Vagina (tissue), 2 donors: ENCODE measurements around the gene C11orf98. TPM values are rescaled to one million over a fixed set of nuclear protein-coding genes. Genes with fewer than 3 reads are reported as not detected.
"Not testable (repeated sequence)": the region's sequence is repeated elsewhere in the genome, so short reads cannot be mapped to it uniquely, and the experiment has no call there.

Experiments used
- DNase-seq, 2 donors: peaks; one replicate each; pipeline ENCODE4 v3.0.0-alpha.2; 2017; ENCODE audit errors: extremely low spot score in 2 of 2
- H3K27ac ChIP-seq: fragments of 200-600 bp; sonication (generic); one replicate; pipeline ENCODE4 v1.5.1; 2019
- H3K27me3 ChIP-seq: fragments of 200-600 bp; sonication (generic); one replicate; pipeline ENCODE4 v1.5.1; 2019
- H3K36me3 ChIP-seq, 2 donors: fragments of 200-600 bp; sonication (generic); one replicate each; pipeline ENCODE4 v1.5.1; 2017 to 2019
- H3K4me1 ChIP-seq: fragments of 200-600 bp; sonication (generic); one replicate; pipeline ENCODE4 v1.5.1; 2019
- H3K4me3 ChIP-seq, 2 donors: fragments of 200-600 bp; sonication (generic); 1 replicate in 1 of 2; 2 replicates in 1 of 2; pipeline ENCODE4 v1.5.1; 2016 to 2019
- H3K9me3 ChIP-seq: fragments of 200-600 bp; sonication (generic); one replicate; pipeline ENCODE4 v1.5.1; 2019
- CTCF ChIP-seq, 3 experiments: fragments of 450-650 bp in 2 of 3; fragments of 200-600 bp in 1 of 3; sonication (generic) in 1 of 3; IDR thresholded peaks; one replicate each; pipeline ENCODE4 v1.5.1; 2017 to 2019; ENCODE audit warnings: antibody characterized with exemption in 3 of 3, mild to moderate bottlenecking in 2 of 3, moderate library complexity in 2 of 3
- POLR2A ChIP-seq, 2 donors: fragments of 450-650 bp; IDR thresholded peaks; one replicate each; pipeline ENCODE4 v1.6.1; 2017; ENCODE audit warnings: antibody characterized with exemption in 2 of 2, mild to moderate bottlenecking in 2 of 2, moderate library complexity in 2 of 2
- POLR2AphosphoS5 ChIP-seq, 2 donors: sonication (generic); formaldehyde crosslinking; IDR thresholded peaks; one replicate each; pipeline ENCODE4 v1.9.0; 2017; ENCODE audit warnings: antibody characterized with exemption in 2 of 2, mild to moderate bottlenecking in 2 of 2, low read depth in 1 of 2; ENCODE audit not compliant: insufficient read depth in 1 of 2
- intact Hi-C: fragments of 100-400 bp; cut with DNase I; formaldehyde crosslinking; loops from one replicate; pipeline ENCODE4 v1.15.1; 2023
- small RNA-seq: library from RNA; depleted of rRNA; stranded (forward); fragments of <200 nt; gene quantifications from one replicate; pipeline ENCODE3, GENCODE V24; 2016
- total RNA-seq: library from RNA; depleted of rRNA; stranded (reverse); fragments of >200 nt; gene quantifications from one replicate; pipeline ENCODE4 v1.2.3, GENCODE V29; 2016

C11orf98 gene
- total RNA-seq, 1 donor from 2014 or later, result 44.2 TPM

GRCh38 chr11:62621027-62621566, 43.9 kb downstream of the C11orf98 start:
- no peak for DNase-seq
- peaks cover 18% of the 10 kb centered on the region for H3K4me1 ChIP-seq
- no peaks in the 10 kb centered on the region for H3K27me3 ChIP-seq
- H3K4me3 ChIP-seq, result peak overlapping the region; percentile 72 to 74
- no peaks in the 10 kb centered on the region for H3K9me3 ChIP-seq
- H3K36me3 ChIP-seq, result peaks cover 0 to 22% of the 10 kb centered on the region in 2 donors
- peak overlapping the region; percentile 82 for H3K27ac ChIP-seq
- TF ChIP-seq CTCF (IDR thresholded peaks at IDR 0.05) (no peak), POLR2AphosphoS5 (IDR thresholded peaks at IDR 0.05; ENCODE audit: insufficient read depth in 1 of 2, low read depth in 1 of 2) (no peak), POLR2A (IDR thresholded peaks at IDR 0.05) (no peak)
- intact Hi-C loops, result no loop called here

GRCh38 chr11:62616957-62617356, 48.1 kb downstream of the C11orf98 start:
- not testable (repeated sequence) for H3K27ac ChIP-seq, H3K27me3 ChIP-seq, DNase-seq, H3K4me3 ChIP-seq, H3K9me3 ChIP-seq
- Histone ChIP-seq H3K36me3 (peaks cover 0 to 20% of the 10 kb centered on the region in 2 donors), H3K4me1 (peaks cover 37% of the 10 kb centered on the region)
- intact Hi-C loops, result loop anchor here (10.0 kb wide), 1 partner anchor 1712 kb away; the partner anchor contains the start of gene PRPF19

DNA sequence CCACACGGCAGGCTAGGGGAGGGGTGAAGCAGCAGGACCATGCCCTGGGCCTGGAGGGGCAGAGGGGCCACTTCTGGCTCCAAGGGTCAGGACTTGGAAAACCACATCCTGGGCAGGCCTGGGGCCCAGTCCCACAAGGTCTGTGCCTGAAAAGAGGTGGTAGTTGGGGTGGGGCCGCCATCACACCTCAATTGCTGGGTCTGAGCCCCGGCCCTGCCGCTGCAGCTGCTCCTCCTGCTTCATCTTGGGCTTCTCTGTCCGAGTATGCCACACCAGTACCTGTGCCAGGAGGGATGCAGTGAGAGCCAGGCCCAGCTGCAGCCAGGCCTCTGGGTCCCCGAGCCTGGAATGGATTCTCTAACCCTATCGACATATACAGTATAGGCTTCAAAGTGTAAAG, 49.5 kb downstream of the C11orf98 start:
- intact Hi-C loops, result loop anchor here (10.0 kb wide), 1 partner anchor 1711 kb away; the partner anchor contains the start of gene PRPF19
- no peak overlapping the region for H3K4me3 ChIP-seq
- TF ChIP-seq POLR2A (IDR thresholded peaks at IDR 0.05) (no peak), POLR2AphosphoS5 (IDR thresholded peaks at IDR 0.05; ENCODE audit: insufficient read depth in 1 of 2, low read depth in 1 of 2) (no peak), CTCF (IDR thresholded peaks at IDR 0.05) (no peak)
- no peaks in the 10 kb centered on the region for H3K9me3 ChIP-seq
- H3K4me1 ChIP-seq, result peaks cover 40% of the 10 kb centered on the region
- DNase-seq, result no peak
- H3K36me3 ChIP-seq, result peaks cover 0 to 20% of the 10 kb centered on the region in 2 donors
- no peaks in the 10 kb centered on the region for H3K27me3 ChIP-seq
- H3K27ac ChIP-seq, result no peak overlapping the region

- no peak overlapping the region for H3K4me3 ChIP-seq
- intact Hi-C loops, result loop anchor here (10.0 kb wide), 1 partner anchor 1709 kb away; the partner anchor contains the start of gene PRPF19
- peak overlapping the region; percentile 92 for H3K27ac ChIP-seq
- H3K9me3 ChIP-seq, result no peaks in the 10 kb centered on the region
- peaks cover 0 to 31% of the 10 kb centered on the region in 2 donors for H3K36me3 ChIP-seq
- no peaks in the 10 kb centered on the region for H3K27me3 ChIP-seq
- DNase-seq, result no peak
- TF ChIP-seq CTCF (IDR thresholded peaks at IDR 0.05), result no peak
- no peak for TF ChIP-seq POLR2AphosphoS5 (IDR thresholded peaks at IDR 0.05; ENCODE audit: insufficient read depth in 1 of 2, low read depth in 1 of 2)
- no peak for TF ChIP-seq POLR2A (IDR thresholded peaks at IDR 0.05)
- peaks cover 42% of the 10 kb centered on the region for H3K4me1 ChIP-seq
Observed at GRCh38 chr11:62614275-62614674, 50.7 kb downstream of the C11orf98 start.

DNA sequence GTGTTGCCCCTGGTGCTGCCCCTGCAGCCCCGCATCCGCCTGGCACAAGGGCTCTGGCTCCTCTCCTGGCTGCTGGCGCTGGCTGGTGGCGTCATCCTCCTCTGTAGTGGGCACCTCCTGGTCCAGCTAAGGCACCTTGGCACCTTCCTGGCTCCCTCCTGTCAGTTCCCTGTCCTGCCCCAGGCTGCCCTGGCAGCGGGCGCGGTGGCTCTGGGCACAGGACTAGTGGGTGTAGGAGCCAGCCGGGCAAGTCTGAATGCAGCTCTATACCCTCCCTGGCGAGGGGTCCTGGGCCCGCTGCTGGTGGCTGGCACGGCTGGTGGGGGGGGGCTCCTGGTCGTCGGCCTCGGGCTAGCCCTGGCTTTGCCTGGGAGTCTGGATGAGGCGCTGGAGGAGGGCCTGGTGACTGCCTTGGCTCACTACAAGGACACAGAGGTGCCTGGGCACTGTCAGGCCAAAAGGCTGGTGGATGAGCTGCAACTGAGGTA, 51.7 kb downstream of the C11orf98 start:
- Histone ChIP-seq H3K4me3 (peak overlapping the region; percentile 83 to 96), H3K27me3 (no peaks in the 10 kb centered on the region), H3K27ac (peak overlapping the region; percentile 92), H3K36me3 (peaks cover 0 to 33% of the 10 kb centered on the region in 2 donors), H3K4me1 (peaks cover 42% of the 10 kb centered on the region), H3K9me3 (no peaks in the 10 kb centered on the region)
- TF ChIP-seq CTCF (IDR thresholded peaks at IDR 0.05) (no peak), POLR2AphosphoS5 (IDR thresholded peaks at IDR 0.05; ENCODE audit: insufficient read depth in 1 of 2, low read depth in 1 of 2) (no peak), POLR2A (IDR thresholded peaks at IDR 0.05) (no peak)
- intact Hi-C loops, result loop anchor here (10.0 kb wide), 1 partner anchor 1709 kb away; the partner anchor contains the start of gene PRPF19
- no peak for DNase-seq

Small RNA genes lying within 50 kb of the gene (small RNA-seq; reads per million reads assigned to genes)
- gene SNORA57, result not detected

Other genes starting within 250 kb of the C11orf98 start
- not detected for gene SCGB1A1, start 246.2 kb downstream of the C11orf98 start, total RNA-seq
- gene AHNAK, start 118.4 kb downstream of the C11orf98 start, total RNA-seq, result 828 TPM
- 1,183 TPM for gene EEF1G, start 91.3 kb downstream of the C11orf98 start, total RNA-seq
- gene TUT1, start 73.7 kb downstream of the C11orf98 start, total RNA-seq, result 12.0 TPM
- 96.3 TPM for gene MTA2, start 63.3 kb downstream of the C11orf98 start, total RNA-seq
- gene EML3, start 52.4 kb downstream of the C11orf98 start, total RNA-seq, result 69.0 TPM
- 6.1 TPM for gene ROM1, start 52.0 kb downstream of the C11orf98 start, total RNA-seq
- 41.7 TPM for gene B3GAT3, start 43.2 kb downstream of the C11orf98 start, total RNA-seq
- gene GANAB, start 18.6 kb downstream of the C11orf98 start, total RNA-seq, result 129 TPM
- gene INTS5, start 11.9 kb downstream of the C11orf98 start, total RNA-seq, result 16.2 TPM
- gene CSKMT, start 102 bp upstream of the C11orf98 start, total RNA-seq, result 28.7 TPM
- gene UQCC3, start 6.5 kb upstream of the C11orf98 start, total RNA-seq, result 6.9 TPM
- 6.9 TPM for gene LBHD1, start 7.1 kb upstream of the C11orf98 start, total RNA-seq
- gene UBXN1, start 13.9 kb upstream of the C11orf98 start, total RNA-seq, result 216 TPM
- 45.2 TPM for gene LRRN4CL, start 24.3 kb upstream of the C11orf98 start, total RNA-seq
- 74.9 TPM for gene BSCL2, start 42.2 kb upstream of the C11orf98 start, total RNA-seq
- gene GNG3, start 42.5 kb upstream of the C11orf98 start, total RNA-seq, result 2.5 TPM
- gene HNRNPUL2, start 62.2 kb upstream of the C11orf98 start, total RNA-seq, result 30.7 TPM
- gene TTC9C, start 63.3 kb upstream of the C11orf98 start, total RNA-seq, result 18.7 TPM
- gene ZBTB3, start 89.0 kb upstream of the C11orf98 start, total RNA-seq, result 6.1 TPM
- 52.8 TPM for gene POLR2G, start 96.4 kb upstream of the C11orf98 start, total RNA-seq
- 24.8 TPM for gene TAF6L, start 106.2 kb upstream of the C11orf98 start, total RNA-seq
- 61.9 TPM for gene TMEM179B, start 122.2 kb upstream of the C11orf98 start, total RNA-seq
- gene TMEM223, start 126.8 kb upstream of the C11orf98 start, total RNA-seq, result 19.6 TPM
- 64.1 TPM for gene NXF1, start 140.2 kb upstream of the C11orf98 start, total RNA-seq
- gene STX5, start 166.8 kb upstream of the C11orf98 start, total RNA-seq, result 35.6 TPM
- not detected for gene TEX54, start 167.6 kb upstream of the C11orf98 start, total RNA-seq
- gene WDR74, start 174.4 kb upstream of the C11orf98 start, total RNA-seq, result 51.8 TPM
- 169 TPM for gene SLC3A2, start 215.7 kb upstream of the C11orf98 start, total RNA-seq